Calu3 (cell line): ENCODE measurements around the gene TTC19. TPM values are rescaled to one million over a fixed set of nuclear protein-coding genes. Genes with fewer than 3 reads are reported as not detected.

Experiments used
- BruUV-seq: library from RNA; stranded (reverse); fragments of 400-500 nt; replicated peaks from 2 replicates; lab custom pipeline; 2021; lab: Mats Ljungman, UMichigan
- CTCF ChIA-PET: fragments of 300-600 bp; sonication (Branson Sonifier 250); formaldehyde crosslinking; loops from one replicate; lab custom pipeline; 2022; ENCODE audit warnings: antibody characterized with exemption; lab: Charles Lee
- DNase-seq: peaks from one replicate; pipeline ENCODE4 v3.0.0; 2022
- H3K27ac Mint-ChIP-seq: one replicate; pipeline ENCODE4 v1.8.0; 2022; ENCODE audit warnings: mixed read lengths; ENCODE audit not compliant: unreplicated experiment
- H3K27me3 Mint-ChIP-seq: one replicate; pipeline ENCODE4 v1.8.0; 2022; ENCODE audit warnings: mixed read lengths; ENCODE audit not compliant: unreplicated experiment
- H3K36me3 Mint-ChIP-seq: one replicate; pipeline ENCODE4 v1.8.0; 2022; ENCODE audit warnings: mild to moderate bottlenecking, moderate library complexity, mixed read lengths; ENCODE audit not compliant: insufficient read depth, unreplicated experiment
- H3K4me1 Mint-ChIP-seq: one replicate; pipeline ENCODE4 v1.8.0; 2022; ENCODE audit warnings: mild to moderate bottlenecking, low read depth, mixed read lengths; ENCODE audit not compliant: unreplicated experiment
- H3K4me3 Mint-ChIP-seq: one replicate; pipeline ENCODE4 v1.8.0; 2022; ENCODE audit warnings: mild to moderate bottlenecking, low read depth, moderate library complexity, mixed read lengths; ENCODE audit not compliant: unreplicated experiment
- H3K9me3 Mint-ChIP-seq: one replicate; pipeline ENCODE4 v1.8.0; 2022; ENCODE audit warnings: low read depth, mixed read lengths; ENCODE audit not compliant: unreplicated experiment
- intact Hi-C: fragments of 100-400 bp; cut with micrococcal nuclease; formaldehyde crosslinking; loops from one replicate; pipeline ENCODE4 v1.10.0; 2022; ENCODE audit not compliant: unreplicated experiment
- total RNA-seq: library from RNA; stranded (reverse); gene quantifications from 2 replicates; pipeline ENCODE4 v1.2.3, GENCODE V29; 2022
- TF ChIP-seq, protein P1 (sequence below): fragments of 200-600 bp; IDR thresholded peaks from one replicate; pipeline ENCODE4 v1.8.0; 2022; ENCODE audit warnings: antibody characterized with exemption; ENCODE audit not compliant: unreplicated experiment

TTC19 gene
- total RNA-seq, 1 experiment from 2014 or later, result 30.3 TPM

DNA sequence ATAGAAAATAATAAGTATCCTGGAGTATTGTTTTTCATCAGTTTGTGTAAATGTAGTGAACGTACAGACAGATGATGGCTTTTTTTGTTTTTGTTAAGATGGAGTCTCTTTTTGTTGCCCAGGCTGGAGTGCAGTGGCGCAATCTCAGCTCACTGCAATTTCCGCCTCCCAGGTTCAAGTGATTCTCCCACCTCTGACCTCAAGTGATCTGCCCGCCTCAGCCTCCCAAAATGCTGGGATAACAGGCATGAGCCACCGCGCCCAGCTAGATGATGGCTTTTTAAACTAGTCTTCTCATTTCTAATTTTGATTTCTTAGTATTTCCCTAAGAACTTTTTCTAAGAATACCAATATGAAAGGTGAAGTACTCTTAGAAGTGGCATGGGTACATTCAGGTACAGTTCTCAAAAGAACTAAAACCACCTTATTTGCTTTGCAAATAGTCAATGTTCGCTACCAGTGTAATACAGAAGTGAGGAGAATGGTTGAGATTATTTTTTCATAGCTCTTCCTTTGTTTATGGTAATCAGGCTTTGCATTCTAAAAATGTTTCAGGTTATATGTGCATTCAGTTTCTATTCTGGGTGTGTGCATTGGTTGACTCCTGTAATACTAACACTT, 34.2 kb downstream of the TTC19 start:
- intact Hi-C loops, result no loop called here
- no peaks in the 10 kb centered on the region for H3K9me3 Mint-ChIP-seq
- CTCF ChIA-PET, result no interaction called here
- H3K27ac Mint-ChIP-seq, result no peak overlapping the region
- no TSS peak for BruUV-seq
- H3K27me3 Mint-ChIP-seq, result no peaks in the 10 kb centered on the region
- TF ChIP-seq, protein P1, sequence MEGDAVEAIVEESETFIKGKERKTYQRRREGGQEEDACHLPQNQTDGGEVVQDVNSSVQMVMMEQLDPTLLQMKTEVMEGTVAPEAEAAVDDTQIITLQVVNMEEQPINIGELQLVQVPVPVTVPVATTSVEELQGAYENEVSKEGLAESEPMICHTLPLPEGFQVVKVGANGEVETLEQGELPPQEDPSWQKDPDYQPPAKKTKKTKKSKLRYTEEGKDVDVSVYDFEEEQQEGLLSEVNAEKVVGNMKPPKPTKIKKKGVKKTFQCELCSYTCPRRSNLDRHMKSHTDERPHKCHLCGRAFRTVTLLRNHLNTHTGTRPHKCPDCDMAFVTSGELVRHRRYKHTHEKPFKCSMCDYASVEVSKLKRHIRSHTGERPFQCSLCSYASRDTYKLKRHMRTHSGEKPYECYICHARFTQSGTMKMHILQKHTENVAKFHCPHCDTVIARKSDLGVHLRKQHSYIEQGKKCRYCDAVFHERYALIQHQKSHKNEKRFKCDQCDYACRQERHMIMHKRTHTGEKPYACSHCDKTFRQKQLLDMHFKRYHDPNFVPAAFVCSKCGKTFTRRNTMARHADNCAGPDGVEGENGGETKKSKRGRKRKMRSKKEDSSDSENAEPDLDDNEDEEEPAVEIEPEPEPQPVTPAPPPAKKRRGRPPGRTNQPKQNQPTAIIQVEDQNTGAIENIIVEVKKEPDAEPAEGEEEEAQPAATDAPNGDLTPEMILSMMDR, result no peak
- no peak overlapping the region for H3K4me3 Mint-ChIP-seq
- DNase-seq, result no peak
- peaks cover 49% of the 10 kb centered on the region for H3K36me3 Mint-ChIP-seq
- H3K4me1 Mint-ChIP-seq, result no peaks in the 10 kb centered on the region

DNA sequence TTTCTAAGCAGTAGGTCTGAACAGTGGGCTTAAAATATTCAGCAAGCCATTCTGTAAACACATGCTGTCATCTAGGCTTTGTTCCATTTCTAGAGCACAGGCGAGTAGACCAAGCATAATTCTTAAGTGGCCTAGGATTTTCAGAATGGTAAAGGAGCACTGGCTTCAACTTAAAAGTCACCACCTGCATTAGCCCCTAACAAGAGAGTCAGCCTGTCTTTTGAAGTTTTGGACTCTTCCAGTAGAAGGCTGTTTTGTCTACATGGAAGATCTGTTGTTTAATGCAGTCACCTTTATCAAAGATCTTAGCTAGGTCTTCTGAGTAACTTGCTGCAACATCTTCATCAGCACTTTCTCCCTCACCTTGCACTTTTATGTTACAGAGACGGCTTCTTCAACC, 36.6 kb downstream of the TTC19 start:
- DNase-seq, result no peak
- Mint-ChIP-seq H3K36me3 (peaks cover 63% of the 10 kb centered on the region), H3K4me1 (no peaks in the 10 kb centered on the region), H3K27ac (no peak overlapping the region), H3K27me3 (no peaks in the 10 kb centered on the region), H3K4me3 (no peak overlapping the region), H3K9me3 (no peaks in the 10 kb centered on the region)
- no TSS peak for BruUV-seq
- intact Hi-C loops, result no loop called here
- TF ChIP-seq, protein P1, result no peak
- CTCF ChIA-PET, result no interaction called here

DNA sequence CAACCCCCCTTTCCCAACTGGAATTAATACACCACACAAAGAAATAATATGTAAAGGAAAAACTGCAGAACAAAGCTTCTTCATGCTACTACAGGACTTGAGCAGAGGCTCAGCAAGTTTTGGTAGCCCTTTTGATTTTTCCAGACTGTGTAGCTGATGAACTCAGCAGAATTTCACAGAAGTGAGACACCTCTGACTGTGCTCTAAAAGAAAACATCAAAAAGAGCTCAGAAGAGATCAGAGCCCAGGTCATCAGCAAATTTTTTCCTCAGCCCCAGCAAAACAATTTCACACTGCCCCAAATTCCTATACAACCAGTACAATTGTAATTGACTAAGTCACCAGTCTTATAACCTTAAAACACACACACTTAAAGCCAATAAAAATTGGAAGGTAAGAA, 38.0 kb downstream of the TTC19 start:
- H3K36me3 Mint-ChIP-seq, result peaks cover 54% of the 10 kb centered on the region
- intact Hi-C loops, result no loop called here
- DNase-seq, result no peak
- no peaks in the 10 kb centered on the region for H3K9me3 Mint-ChIP-seq
- H3K4me1 Mint-ChIP-seq, result no peaks in the 10 kb centered on the region
- no TSS peak for BruUV-seq
- no peaks in the 10 kb centered on the region for H3K27me3 Mint-ChIP-seq
- no peak overlapping the region for H3K27ac Mint-ChIP-seq
- CTCF ChIA-PET, result no interaction called here
- H3K4me3 Mint-ChIP-seq, result no peak overlapping the region
- TF ChIP-seq, protein P1, result no peak

DNA sequence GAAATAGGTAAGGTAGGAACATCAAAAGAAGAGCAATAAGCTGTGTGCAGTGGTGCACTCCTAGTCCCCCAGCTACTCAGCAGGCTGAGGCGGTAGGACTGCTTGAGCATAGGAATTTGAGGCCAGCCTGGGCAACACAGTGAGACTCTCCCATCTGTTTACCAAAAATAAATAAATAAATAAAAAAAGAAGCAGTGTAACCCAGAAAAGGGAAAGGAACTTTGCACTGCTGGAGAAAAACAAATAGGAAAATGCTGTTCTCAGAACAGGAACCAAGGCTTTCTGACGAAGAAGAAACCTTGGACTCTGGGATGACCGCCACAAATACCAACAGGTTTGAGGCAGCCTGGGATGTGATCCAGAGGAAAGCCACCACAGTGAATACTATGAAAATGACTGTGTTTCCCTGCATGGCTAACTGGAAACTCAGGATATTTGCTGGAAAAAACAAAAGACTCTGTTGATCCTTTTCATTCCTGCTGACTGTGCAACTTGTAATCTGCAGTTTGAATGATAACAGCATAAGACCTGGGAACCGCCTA, 41.2 kb downstream of the TTC19 start:
- Mint-ChIP-seq H3K4me1 (no peaks in the 10 kb centered on the region), H3K27ac (no peak overlapping the region)

More for the DNA sequence above, 41.2 kb downstream of the TTC19 start:
- no peaks in the 10 kb centered on the region for H3K9me3 Mint-ChIP-seq
- H3K27me3 Mint-ChIP-seq, result no peaks in the 10 kb centered on the region
- no TSS peak for BruUV-seq
- H3K36me3 Mint-ChIP-seq, result peaks cover 51% of the 10 kb centered on the region
- H3K4me3 Mint-ChIP-seq, result no peak overlapping the region
- no peak for DNase-seq
- CTCF ChIA-PET, result no interaction called here
- intact Hi-C loops, result no loop called here
- TF ChIP-seq, protein P1, result no peak
